SK-N-SH (cell line): ENCODE results near the gene PCSK5. TPM values are rescaled to one million over a fixed set of nuclear protein-coding genes. Genes with fewer than 3 reads are reported as not detected.

ENCODE experiments used
- CTCF ChIA-PET: fragments of 300-600, 350-600 bp; formaldehyde crosslinking; extraction: SDS; loops from one replicate; lab custom pipeline; 2021; lab: Yijun Ruan, JAX
- POLR2A ChIA-PET: fragments of 350-600 bp; sonication (Branson Sonifier 250); formaldehyde crosslinking; extraction: SDS; loops from one replicate; lab custom pipeline; 2020; ENCODE audit warnings: antibody characterized with exemption, inconsistent platforms; lab: Yijun Ruan, JAX
- DNase-seq: peaks from one replicate; pipeline ENCODE4 v3.0.0; 2012
- H2AFZ ChIP-seq: fragments of 200-600 bp; sonication (generic); 2 replicates; pipeline ENCODE4 v1.8.1; 2016; ENCODE audit warnings: antibody characterized with exemption, mild to moderate bottlenecking, low read depth
- H3F3A ChIP-seq: fragments of 200-600 bp; sonication (generic); replicated peaks from 2 replicates; pipeline ENCODE3; 2016; ENCODE audit warnings: antibody characterized with exemption, mild to moderate bottlenecking; ENCODE audit not compliant: insufficient read depth
- H3K27ac ChIP-seq, 2 experiments: fragments of 200-500 bp in 1 of 2; fragments of 200-600 bp in 1 of 2; sonication (Bioruptor generic) in 1 of 2; sonication (generic), shearing (Covaris generic) in 1 of 2; 2 replicates each; pipeline versions ENCODE4 v1.5.1 to v1.6.1; 2014 to 2016; ENCODE audit warnings: low read depth in 2 of 2, inconsistent platforms in 1 of 2, low read length in 1 of 2, mild to moderate bottlenecking in 1 of 2, mixed read lengths in 1 of 2
- H3K27me3 ChIP-seq: fragments of 200-600 bp; sonication (generic), shearing (Covaris generic); 2 replicates; pipeline ENCODE4 v1.6.1; 2016; ENCODE audit warnings: mixed run types; ENCODE audit not compliant: insufficient read depth
- H3K36me3 ChIP-seq, 2 experiments: fragments of 200-500 bp in 1 of 2; fragments of 200-600 bp in 1 of 2; sonication (Bioruptor generic) in 1 of 2; sonication (generic) in 1 of 2; replicated peaks in 1 of 2; 2 replicates each; pipeline versions ENCODE3 to v1.5.1; 2014 to 2016; ENCODE audit warnings: low read length in 1 of 2, mild to moderate bottlenecking in 1 of 2; ENCODE audit not compliant: insufficient read depth in 2 of 2, control insufficient read depth in 1 of 2
- H3K4me1 ChIP-seq, 2 experiments: fragments of 200-500 bp in 1 of 2; fragments of 200-600 bp in 1 of 2; sonication (Bioruptor generic) in 1 of 2; sonication (generic), shearing (Covaris generic) in 1 of 2; 2 replicates each; pipeline versions ENCODE4 v1.5.1 to v1.6.1; 2014 to 2016; ENCODE audit warnings: low read depth in 1 of 2, low read length in 1 of 2, mixed run types in 1 of 2; ENCODE audit not compliant: insufficient read depth in 2 of 2, control insufficient read depth in 1 of 2
- H3K4me2 ChIP-seq: fragments of 200-600 bp; sonication (generic), shearing (Covaris generic); 2 replicates; pipeline ENCODE4 v1.6.1; 2017; ENCODE audit warnings: mixed run types
- H3K4me3 ChIP-seq, 2 experiments: fragments of 200-500 bp in 1 of 2; fragments of 200-600 bp in 1 of 2; sonication (Bioruptor generic) in 1 of 2; sonication (generic), shearing (Covaris generic) in 1 of 2; 2 replicates each; pipeline versions ENCODE4 v1.5.1 to v1.8.1; 2014 to 2016; ENCODE audit warnings: low read depth in 2 of 2, inconsistent platforms in 1 of 2, low read length in 1 of 2, mild to moderate bottlenecking in 1 of 2, mixed read lengths in 1 of 2, moderate library complexity in 1 of 2
- H3K79me2 ChIP-seq: fragments of 200-600 bp; sonication (generic); 2 replicates; pipeline ENCODE4 v1.8.1; 2017; ENCODE audit warnings: mild to moderate bottlenecking; ENCODE audit not compliant: insufficient read depth
- H3K9ac ChIP-seq: fragments of 200-600 bp; sonication (generic); 2 replicates; pipeline ENCODE4 v1.6.1; 2017; ENCODE audit warnings: mixed run types
- H3K9me2 ChIP-seq: fragments of 200-600 bp; sonication (generic); 2 replicates; pipeline ENCODE4 v1.6.1; 2017; ENCODE audit warnings: mixed run types
- H3K9me3 ChIP-seq: fragments of 200-600 bp; sonication (generic); 2 replicates; pipeline ENCODE4 v1.6.1; 2017; ENCODE audit warnings: mixed run types, mild to moderate bottlenecking, moderate library complexity
- H4K20me1 ChIP-seq: fragments of 200-600 bp; sonication (generic); 2 replicates; pipeline ENCODE4 v1.6.1; 2017; ENCODE audit warnings: mild to moderate bottlenecking, mixed run types; ENCODE audit not compliant: insufficient read depth
- CHD2 ChIP-seq: fragments of 150-350 bp; IDR thresholded peaks from 2 replicates; pipeline ENCODE4 v1.6.1; 2018; ENCODE audit warnings: low read length; ENCODE audit not compliant: partially characterized antibody
- ELF1 ChIP-seq: IDR thresholded peaks from 2 replicates; pipeline ENCODE4 v1.4.0; 2012
- FOSL2 ChIP-seq: IDR thresholded peaks from 2 replicates; pipeline ENCODE4 v1.4.0; 2012; ENCODE audit warnings: low read depth, mild to moderate bottlenecking, moderate library complexity, borderline replicate concordance
- FOXJ3 ChIP-seq: sonication (generic); formaldehyde crosslinking; IDR thresholded peaks from 2 replicates; pipeline ENCODE4 v1.5.1; 2020; ENCODE audit warnings: mild to moderate bottlenecking, missing genetic modification reagents
- GATA2 ChIP-seq: sonication (generic); formaldehyde crosslinking; IDR thresholded peaks from 2 replicates; pipeline ENCODE4 v1.5.0; 2020; ENCODE audit warnings: mild to moderate bottlenecking, missing genetic modification reagents
- JUND ChIP-seq: IDR thresholded peaks from 2 replicates; pipeline ENCODE4 v1.4.0; 2012
- MEF2A ChIP-seq: IDR thresholded peaks from 2 replicates; pipeline ENCODE4 v1.4.0; 2012; ENCODE audit warnings: low read depth, borderline replicate concordance
- MXI1 ChIP-seq: IDR thresholded peaks from 2 replicates; pipeline ENCODE4 v1.6.1; 2012; ENCODE audit warnings: mild to moderate bottlenecking, low read depth, low read length, improper control_type of control experiment
- NFIC ChIP-seq: IDR thresholded peaks from 2 replicates; pipeline ENCODE4 v1.4.0; 2012; ENCODE audit warnings: borderline replicate concordance
- NRF1 ChIP-seq: IDR thresholded peaks from 2 replicates; pipeline ENCODE4 v1.6.1; 2012; ENCODE audit warnings: low read depth, mild to moderate bottlenecking, low read length
- RAD21 ChIP-seq: IDR thresholded peaks from 2 replicates; pipeline ENCODE4 v1.6.1; 2012; ENCODE audit warnings: mild to moderate bottlenecking, low read length
- RCOR1 ChIP-seq: fragments of 150-350 bp; IDR thresholded peaks from 2 replicates; pipeline ENCODE4 v1.6.1; 2017; ENCODE audit warnings: antibody characterized with exemption, low read length
- RFX5 ChIP-seq: IDR thresholded peaks from 2 replicates; pipeline ENCODE4 v1.6.1; 2012; ENCODE audit warnings: mild to moderate bottlenecking, improper control_type of control experiment, low read length
- RXRA ChIP-seq: IDR thresholded peaks from 2 replicates; pipeline ENCODE4 v1.4.0; 2012; ENCODE audit warnings: low read depth, mild to moderate bottlenecking, borderline replicate concordance
- SMC3 ChIP-seq: IDR thresholded peaks from 2 replicates; pipeline ENCODE4 v1.6.1; 2012; ENCODE audit warnings: low read depth, low read length, improper control_type of control experiment
- TCF12 ChIP-seq: IDR thresholded peaks from 2 replicates; pipeline ENCODE4 v1.4.0; 2012
- YY1 ChIP-seq: IDR thresholded peaks from 2 replicates; pipeline ENCODE4 v1.4.0; 2012; ENCODE audit warnings: low read depth, mild to moderate bottlenecking
- WGBS: methylation state at CpG from one replicate; pipeline ENCODE4 v1.1.6; 2017; ENCODE audit warnings: low lambda C conversion rate; 5-methylcytosine and 5-hydroxymethylcytosine counted together
- polyA plus RNA-seq, 3 experiments: library from polyadenylated mRNA; depleted of rRNA; stranded (reverse); fragments of >200 nt; gene quantifications; 2 replicates each; pipeline ENCODE4 v1.2.3, GENCODE V29; 2012
- TF ChIP-seq, protein P1 (sequence below): IDR thresholded peaks from 2 replicates; pipeline ENCODE4; 2012
- TF ChIP-seq, protein P2 (sequence below): IDR thresholded peaks from 2 replicates; pipeline ENCODE4 v1.6.1; 2012; ENCODE audit warnings: mild to moderate bottlenecking, low read depth, low read length, moderate library complexity
- TF ChIP-seq, protein P3 (sequence below): fragments of 150-350 bp; IDR thresholded peaks from 2 replicates; pipeline ENCODE4 v1.6.1; 2016; ENCODE audit warnings: mild to moderate bottlenecking, low read depth, low read length
- TF ChIP-seq, protein P4 (sequence below): IDR thresholded peaks from 2 replicates; pipeline ENCODE4 v1.4.0; 2012; ENCODE audit warnings: low read depth
- TF ChIP-seq, protein P5 (sequence below): fragments of 150-350 bp; IDR thresholded peaks from 2 replicates; pipeline ENCODE4 v1.6.1; 2017; ENCODE audit warnings: antibody characterized with exemption, low read length, low read depth, borderline replicate concordance

The PCSK5 gene
- polyA plus RNA-seq, 1 of the 3 experiments (the other 2 are of a cell fraction) = 0.08 TPM

DNA sequence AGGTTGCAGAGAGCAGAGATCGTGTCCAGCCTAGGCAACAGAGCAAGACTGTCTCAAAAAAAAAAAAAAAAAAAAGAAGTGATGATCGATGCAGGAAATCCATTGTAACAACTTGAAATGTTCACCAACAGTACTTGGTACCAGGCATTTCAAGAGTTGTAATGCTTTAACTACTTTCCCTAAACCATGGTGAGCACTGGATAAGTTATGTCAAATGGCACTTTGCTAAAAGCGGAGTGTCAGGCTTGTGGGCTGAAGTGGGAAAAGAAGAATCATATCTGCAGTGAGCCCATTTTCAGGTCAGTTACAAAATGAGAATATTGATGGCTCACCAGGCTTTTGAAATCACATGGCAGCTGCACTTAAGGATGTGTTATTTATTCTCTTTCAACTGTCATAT is 301.5 kb downstream of the PCSK5 start:
- no peak overlapping the region for H3K4me3 ChIP-seq

DNA sequence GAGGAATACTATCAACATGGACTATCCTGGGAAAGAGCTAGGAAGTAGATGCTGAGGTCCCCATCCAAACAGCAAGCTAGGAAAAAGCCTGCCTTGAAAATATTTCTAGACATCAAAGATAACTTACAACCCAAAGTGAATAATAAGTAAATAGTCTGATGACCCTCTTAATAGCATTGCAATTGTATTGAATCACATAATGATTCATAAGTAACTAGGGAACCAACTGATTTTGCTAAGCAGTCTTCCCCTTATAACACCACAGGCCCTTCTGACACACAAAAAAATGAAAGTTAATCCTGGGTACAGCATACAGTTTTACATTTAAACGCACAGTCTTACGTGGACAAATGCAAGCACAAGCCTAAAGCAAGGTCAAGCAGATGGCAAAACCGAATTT is 304.4 kb downstream of the PCSK5 start:
- peaks cover 13% of the 10 kb centered on the region; the same call in 1 of the 2 replicates for H3K27me3 ChIP-seq
- H3K79me2 ChIP-seq = no peaks in the 10 kb centered on the region
- H3K9me3 ChIP-seq = no peaks in the 10 kb centered on the region
- no peaks in the 10 kb centered on the region for H4K20me1 ChIP-seq
- H3F3A ChIP-seq = no peaks in the 10 kb centered on the region
- no peak overlapping the region; the same call in 1 of the 2 replicates for H2AFZ ChIP-seq
- ChIA-PET CTCF (no interaction called here), POLR2A (no interaction called here)
- H3K9me2 ChIP-seq = no peaks in the 10 kb centered on the region
- no peak overlapping the region for H3K9ac ChIP-seq
- H3K27ac ChIP-seq = no peak overlapping the region
- no peak overlapping the region for H3K4me3 ChIP-seq
- no peak overlapping the region for H3K4me2 ChIP-seq
- no peaks in the 10 kb centered on the region for H3K4me1 ChIP-seq
- H3K36me3 ChIP-seq = no peaks in the 10 kb centered on the region
- WGBS = 0% methylated on average over 3 of the region's 3 CpGs
- no peak for DNase-seq
- TF ChIP-seq RXRA = no peak
- TF ChIP-seq TCF12 = no peak
- TF ChIP-seq, protein P1, sequence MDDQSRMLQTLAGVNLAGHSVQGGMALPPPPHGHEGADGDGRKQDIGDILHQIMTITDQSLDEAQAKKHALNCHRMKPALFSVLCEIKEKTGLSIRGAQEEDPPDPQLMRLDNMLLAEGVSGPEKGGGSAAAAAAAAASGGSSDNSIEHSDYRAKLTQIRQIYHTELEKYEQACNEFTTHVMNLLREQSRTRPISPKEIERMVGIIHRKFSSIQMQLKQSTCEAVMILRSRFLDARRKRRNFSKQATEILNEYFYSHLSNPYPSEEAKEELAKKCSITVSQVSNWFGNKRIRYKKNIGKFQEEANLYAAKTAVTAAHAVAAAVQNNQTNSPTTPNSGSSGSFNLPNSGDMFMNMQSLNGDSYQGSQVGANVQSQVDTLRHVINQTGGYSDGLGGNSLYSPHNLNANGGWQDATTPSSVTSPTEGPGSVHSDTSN = no peak
- no peak for TF ChIP-seq JUND
- TF ChIP-seq RCOR1 = no peak
- TF ChIP-seq, protein P2, sequence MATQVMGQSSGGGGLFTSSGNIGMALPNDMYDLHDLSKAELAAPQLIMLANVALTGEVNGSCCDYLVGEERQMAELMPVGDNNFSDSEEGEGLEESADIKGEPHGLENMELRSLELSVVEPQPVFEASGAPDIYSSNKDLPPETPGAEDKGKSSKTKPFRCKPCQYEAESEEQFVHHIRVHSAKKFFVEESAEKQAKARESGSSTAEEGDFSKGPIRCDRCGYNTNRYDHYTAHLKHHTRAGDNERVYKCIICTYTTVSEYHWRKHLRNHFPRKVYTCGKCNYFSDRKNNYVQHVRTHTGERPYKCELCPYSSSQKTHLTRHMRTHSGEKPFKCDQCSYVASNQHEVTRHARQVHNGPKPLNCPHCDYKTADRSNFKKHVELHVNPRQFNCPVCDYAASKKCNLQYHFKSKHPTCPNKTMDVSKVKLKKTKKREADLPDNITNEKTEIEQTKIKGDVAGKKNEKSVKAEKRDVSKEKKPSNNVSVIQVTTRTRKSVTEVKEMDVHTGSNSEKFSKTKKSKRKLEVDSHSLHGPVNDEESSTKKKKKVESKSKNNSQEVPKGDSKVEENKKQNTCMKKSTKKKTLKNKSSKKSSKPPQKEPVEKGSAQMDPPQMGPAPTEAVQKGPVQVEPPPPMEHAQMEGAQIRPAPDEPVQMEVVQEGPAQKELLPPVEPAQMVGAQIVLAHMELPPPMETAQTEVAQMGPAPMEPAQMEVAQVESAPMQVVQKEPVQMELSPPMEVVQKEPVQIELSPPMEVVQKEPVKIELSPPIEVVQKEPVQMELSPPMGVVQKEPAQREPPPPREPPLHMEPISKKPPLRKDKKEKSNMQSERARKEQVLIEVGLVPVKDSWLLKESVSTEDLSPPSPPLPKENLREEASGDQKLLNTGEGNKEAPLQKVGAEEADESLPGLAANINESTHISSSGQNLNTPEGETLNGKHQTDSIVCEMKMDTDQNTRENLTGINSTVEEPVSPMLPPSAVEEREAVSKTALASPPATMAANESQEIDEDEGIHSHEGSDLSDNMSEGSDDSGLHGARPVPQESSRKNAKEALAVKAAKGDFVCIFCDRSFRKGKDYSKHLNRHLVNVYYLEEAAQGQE = no peak
- TF ChIP-seq NRF1 = no peak
- no peak for TF ChIP-seq YY1
- no peak for TF ChIP-seq SMC3
- no peak for TF ChIP-seq FOXJ3 (CRISPR knock-in tag)
- TF ChIP-seq, protein P3, sequence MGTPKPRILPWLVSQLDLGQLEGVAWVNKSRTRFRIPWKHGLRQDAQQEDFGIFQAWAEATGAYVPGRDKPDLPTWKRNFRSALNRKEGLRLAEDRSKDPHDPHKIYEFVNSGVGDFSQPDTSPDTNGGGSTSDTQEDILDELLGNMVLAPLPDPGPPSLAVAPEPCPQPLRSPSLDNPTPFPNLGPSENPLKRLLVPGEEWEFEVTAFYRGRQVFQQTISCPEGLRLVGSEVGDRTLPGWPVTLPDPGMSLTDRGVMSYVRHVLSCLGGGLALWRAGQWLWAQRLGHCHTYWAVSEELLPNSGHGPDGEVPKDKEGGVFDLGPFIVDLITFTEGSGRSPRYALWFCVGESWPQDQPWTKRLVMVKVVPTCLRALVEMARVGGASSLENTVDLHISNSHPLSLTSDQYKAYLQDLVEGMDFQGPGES = no peak
- TF ChIP-seq CHD2 = no peak
- TF ChIP-seq, protein P4, sequence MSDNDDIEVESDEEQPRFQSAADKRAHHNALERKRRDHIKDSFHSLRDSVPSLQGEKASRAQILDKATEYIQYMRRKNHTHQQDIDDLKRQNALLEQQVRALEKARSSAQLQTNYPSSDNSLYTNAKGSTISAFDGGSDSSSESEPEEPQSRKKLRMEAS = no peak
- TF ChIP-seq RFX5 = no peak
- TF ChIP-seq NFIC = no peak
- no peak for TF ChIP-seq RAD21
- TF ChIP-seq MXI1 = no peak
- TF ChIP-seq MEF2A = no peak
- TF ChIP-seq, all 33 proteins: peak for 0

More for the DNA sequence above, 301.5 kb downstream of the PCSK5 start:
- WGBS = 16% methylated on average over 3 of the region's 3 CpGs
- Histone ChIP-seq H3K9ac (no peak overlapping the region), H3K9me3 (no peaks in the 10 kb centered on the region), H3F3A (no peaks in the 10 kb centered on the region), H4K20me1 (no peaks in the 10 kb centered on the region), H3K27ac (no peak overlapping the region), H2AFZ (no peak overlapping the region), H3K79me2 (no peaks in the 10 kb centered on the region), H3K36me3 (no peaks in the 10 kb centered on the region), H3K9me2 (no peaks in the 10 kb centered on the region), H3K4me2 (no peak overlapping the region), H3K27me3 (peaks cover 1% of the 10 kb centered on the region; the same call in 1 of the 2 replicates), H3K4me1 (no peaks in the 10 kb centered on the region)
- TF ChIP-seq, protein P5, sequence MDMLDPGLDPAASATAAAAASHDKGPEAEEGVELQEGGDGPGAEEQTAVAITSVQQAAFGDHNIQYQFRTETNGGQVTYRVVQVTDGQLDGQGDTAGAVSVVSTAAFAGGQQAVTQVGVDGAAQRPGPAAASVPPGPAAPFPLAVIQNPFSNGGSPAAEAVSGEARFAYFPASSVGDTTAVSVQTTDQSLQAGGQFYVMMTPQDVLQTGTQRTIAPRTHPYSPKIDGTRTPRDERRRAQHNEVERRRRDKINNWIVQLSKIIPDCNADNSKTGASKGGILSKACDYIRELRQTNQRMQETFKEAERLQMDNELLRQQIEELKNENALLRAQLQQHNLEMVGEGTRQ = no peak
- no peak for TF ChIP-seq FOSL2
- TF ChIP-seq YY1 = no peak
- no peak for TF ChIP-seq TCF12
- TF ChIP-seq ELF1 = no peak
- TF ChIP-seq GATA2 = no peak
- ChIA-PET POLR2A (no interaction called here), CTCF (no interaction called here)
- no peak for DNase-seq
